OCI-LY3 (cell line): ENCODE results near the gene DUSP6.

Experiments
- EZH2phosphoT487 ChIP-seq: fragments of 200-600 bp; shearing (Covaris generic); IDR thresholded peaks from 2 replicates; pipeline ENCODE4 v1.6.1; 2018; ENCODE audit warnings: antibody characterized with exemption, mixed run types, low read depth
- TF ChIP-seq, protein P1 (sequence below): fragments of 200-600, 300-600 bp; sonication (generic); IDR thresholded peaks from 2 replicates; pipeline ENCODE4 v1.5.1; 2014; ENCODE audit warnings: antibody characterized with exemption, low read length, low read depth

DNA sequence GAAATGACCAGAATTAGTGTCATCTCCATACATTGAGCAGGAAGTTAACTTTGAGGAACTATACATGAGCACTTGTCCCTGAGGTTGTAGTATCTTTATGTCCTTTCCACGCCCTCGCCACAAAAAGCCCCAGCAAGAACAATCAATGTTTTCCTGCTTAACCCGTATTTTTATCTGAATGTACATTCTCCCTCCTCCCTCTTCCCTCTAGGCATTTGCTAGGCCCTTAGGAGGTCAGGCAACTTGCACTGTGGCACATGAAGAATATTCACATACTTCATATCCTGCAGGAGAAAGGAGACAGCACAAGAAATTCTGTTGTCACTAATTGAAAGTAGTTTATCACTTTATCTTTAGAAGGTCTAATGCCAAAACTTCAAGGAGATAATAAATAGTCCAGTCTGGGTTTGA lies 18.1 kb upstream of the DUSP6 start:
- no peak for TF ChIP-seq EZH2phosphoT487
- TF ChIP-seq, protein P1, sequence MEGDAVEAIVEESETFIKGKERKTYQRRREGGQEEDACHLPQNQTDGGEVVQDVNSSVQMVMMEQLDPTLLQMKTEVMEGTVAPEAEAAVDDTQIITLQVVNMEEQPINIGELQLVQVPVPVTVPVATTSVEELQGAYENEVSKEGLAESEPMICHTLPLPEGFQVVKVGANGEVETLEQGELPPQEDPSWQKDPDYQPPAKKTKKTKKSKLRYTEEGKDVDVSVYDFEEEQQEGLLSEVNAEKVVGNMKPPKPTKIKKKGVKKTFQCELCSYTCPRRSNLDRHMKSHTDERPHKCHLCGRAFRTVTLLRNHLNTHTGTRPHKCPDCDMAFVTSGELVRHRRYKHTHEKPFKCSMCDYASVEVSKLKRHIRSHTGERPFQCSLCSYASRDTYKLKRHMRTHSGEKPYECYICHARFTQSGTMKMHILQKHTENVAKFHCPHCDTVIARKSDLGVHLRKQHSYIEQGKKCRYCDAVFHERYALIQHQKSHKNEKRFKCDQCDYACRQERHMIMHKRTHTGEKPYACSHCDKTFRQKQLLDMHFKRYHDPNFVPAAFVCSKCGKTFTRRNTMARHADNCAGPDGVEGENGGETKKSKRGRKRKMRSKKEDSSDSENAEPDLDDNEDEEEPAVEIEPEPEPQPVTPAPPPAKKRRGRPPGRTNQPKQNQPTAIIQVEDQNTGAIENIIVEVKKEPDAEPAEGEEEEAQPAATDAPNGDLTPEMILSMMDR: no peak
